K562 (cell line): ENCODE data around the gene MSGN1. TPM values are rescaled to one million over a fixed set of nuclear protein-coding genes. Genes with fewer than 3 reads are reported as not detected.

ENCODE experiments used
- ATAC-seq: fragments of 200-7000 bp; cut with Tn5 transposase; 3 replicates; pipeline ENCODE4 v1.9.1; 2020; ENCODE audit warnings: moderate library complexity
- BruUV-seq: library from RNA; stranded (reverse); fragments of 400-500 nt; replicated peaks from 2 replicates; lab custom pipeline; 2021; lab: Mats Ljungman, UMichigan
- CTCF ChIA-PET: fragments of 300-600 bp; formaldehyde crosslinking; extraction: SDS; loops from one replicate; lab custom pipeline; 2021; ENCODE audit warnings: low intra/inter-chr PET ratio; lab: Yijun Ruan, JAX
- POLR2A ChIA-PET: fragments of 300-600, 350-650 bp; sonication (Branson Sonifier 250); formaldehyde crosslinking; extraction: SDS; loops from one replicate; lab custom pipeline; 2021; ENCODE audit warnings: antibody characterized with exemption, inconsistent platforms; lab: Yijun Ruan, JAX
- DNase-seq, 4 experiments: peaks; one replicate each; pipeline versions ENCODE4 v3.0.0 to v3.0.0-alpha.2; 2011 to 2018; ENCODE audit warnings: low spot score in 3 of 4, mixed read lengths in 3 of 4; ENCODE audit errors: extremely low read depth in 1 of 4
- FAIRE-seq: peaks from 2 replicates; lab custom pipeline; 2011; peaks lifted over from hg19 to GRCh38; lab: Jason Lieb, UNC
- H2AFZ ChIP-seq: 2 replicates; pipeline ENCODE4 v1.6.0; 2011; ENCODE audit warnings: low read depth, low read length, control low read depth, inconsistent platforms
- H3K27ac ChIP-seq: fragments of 200-600 bp; 3 replicates; pipeline ENCODE4 v1.8.0; 2011; ENCODE audit warnings: low read depth, mild to moderate bottlenecking, control low read depth, inconsistent platforms, low read length, moderate library complexity, mixed read lengths; ENCODE audit errors: extremely low read depth
- H3K27me3 ChIP-seq, 2 experiments: fragments of 300-600 bp in 1 of 2; 2 replicates in 1 of 2; 3 replicates in 1 of 2; pipeline versions ENCODE4 v1.6.0 to v1.8.0; 2011; ENCODE audit warnings: inconsistent platforms in 2 of 2, low read length in 2 of 2, mild to moderate bottlenecking in 1 of 2, mixed read lengths in 1 of 2, moderate library complexity in 1 of 2; ENCODE audit not compliant: control insufficient read depth in 2 of 2, insufficient read depth in 2 of 2
- H3K36me3 ChIP-seq: fragments of 300-600 bp; 3 replicates; pipeline ENCODE4 v1.8.0; 2011; ENCODE audit warnings: mild to moderate bottlenecking, low read length, inconsistent platforms; ENCODE audit not compliant: control insufficient read depth, insufficient read depth
- H3K4me1 ChIP-seq, 2 experiments: fragments of 200-600 bp in 1 of 2; replicated peaks in 1 of 2; 2 replicates in 1 of 2; 3 replicates in 1 of 2; pipeline versions ENCODE4 v1.5.1 to v1.8.0; 2011; ENCODE audit warnings: inconsistent platforms in 2 of 2, low read length in 2 of 2, mild to moderate bottlenecking in 1 of 2, mixed read lengths in 1 of 2, moderate library complexity in 1 of 2; ENCODE audit not compliant: control insufficient read depth in 2 of 2, insufficient read depth in 2 of 2
- H3K4me2 ChIP-seq: 2 replicates; pipeline ENCODE4 v1.6.1; 2011; ENCODE audit warnings: low read length, control low read depth, inconsistent platforms, mixed read lengths; ENCODE audit not compliant: insufficient read depth
- H3K4me3 ChIP-seq: fragments of 200-600 bp; sonication (generic), shearing (Covaris generic); 2 replicates; pipeline ENCODE4 v1.5.1; 2016; ENCODE audit warnings: control low read depth, inconsistent platforms
- H3K79me2 ChIP-seq: fragments of 200-600 bp; 3 replicates; pipeline ENCODE4 v1.8.0; 2011; ENCODE audit warnings: low read length, inconsistent platforms; ENCODE audit not compliant: control insufficient read depth, insufficient read depth
- H3K9ac ChIP-seq, 2 experiments: 2 replicates each; pipeline versions ENCODE4 v1.6.0 to v1.6.1; 2011; ENCODE audit warnings: low read depth in 2 of 2, low read length in 2 of 2, control low read depth in 1 of 2, inconsistent platforms in 1 of 2, mild to moderate bottlenecking in 1 of 2, mixed read lengths in 1 of 2; ENCODE audit not compliant: insufficient read depth in 1 of 2
- H3K9me1 ChIP-seq: one replicate; pipeline ENCODE4 v1.6.0; 2011; ENCODE audit warnings: inconsistent platforms, mild to moderate bottlenecking, low read length, moderate library complexity; ENCODE audit not compliant: control insufficient read depth, insufficient read depth
- H3K9me3 ChIP-seq: replicated peaks from 2 replicates; pipeline ENCODE4 v1.5.1; 2011; ENCODE audit warnings: low read depth, low read length, inconsistent platforms; ENCODE audit not compliant: control insufficient read depth, insufficient read depth
- H4K20me1 ChIP-seq: replicated peaks from 2 replicates; pipeline ENCODE4 v1.6.1; 2011; ENCODE audit warnings: low read length, inconsistent platforms, mixed read lengths; ENCODE audit not compliant: control insufficient read depth, insufficient read depth
- CUX1 ChIP-seq: fragments of 200-800 bp; sonication (Bioruptor generic); IDR thresholded peaks from 2 replicates; pipeline ENCODE4 v1.6.1; 2016; ENCODE audit warnings: missing genetic modification characterization, missing compliant biosample characterization
- FOXJ3 ChIP-seq: sonication (generic); formaldehyde crosslinking; IDR thresholded peaks from 2 replicates; pipeline ENCODE4 v1.4.0; 2020; ENCODE audit warnings: mild to moderate bottlenecking, missing genetic modification reagents
- HMGN3 ChIP-seq: IDR thresholded peaks from 2 replicates; pipeline ENCODE4 v1.6.1; 2011; ENCODE audit warnings: borderline replicate concordance, low read depth, mild to moderate bottlenecking, mixed read lengths, low read length; ENCODE audit not compliant: insufficient read length; ENCODE audit errors: extremely low read depth
- JUND ChIP-seq, 2 experiments: IDR thresholded peaks; 2 replicates in 1 of 2; 3 replicates in 1 of 2; pipeline ENCODE4 v1.6.1; 2011; ENCODE audit warnings: borderline replicate concordance in 2 of 2, low read depth in 2 of 2, low read length in 2 of 2, improper control_type of control experiment in 1 of 2, missing biosample characterization in 1 of 2, missing genetic modification characterization in 1 of 2, missing genetic modification reagents in 1 of 2
- NFIC ChIP-seq: fragments of 450-650 bp; IDR thresholded peaks from 2 replicates; pipeline ENCODE4 v1.6.1; 2017; ENCODE audit warnings: mild to moderate bottlenecking, inconsistent platforms
- PHB ChIP-seq: fragments of 250-450 bp; sonication (Bioruptor Pico); IDR thresholded peaks from 2 replicates; pipeline ENCODE4 v1.5.0; 2021
- POLR3A ChIP-seq: IDR thresholded peaks from 2 replicates; pipeline ENCODE4 v1.6.1; 2011; ENCODE audit warnings: borderline replicate concordance, mild to moderate bottlenecking, moderate library complexity; ENCODE audit not compliant: insufficient read length, insufficient read depth; ENCODE audit errors: extremely low read depth
- SIN3B ChIP-seq: fragments of 450-650 bp; IDR thresholded peaks from 2 replicates; pipeline ENCODE4 v1.6.1; 2017; ENCODE audit warnings: low read depth, mild to moderate bottlenecking, moderate library complexity
- TOE1 ChIP-seq, 2 experiments: fragments of 450-650 bp in 1 of 2; sonication (generic) in 1 of 2; formaldehyde crosslinking in 1 of 2; IDR thresholded peaks; 2 replicates each; pipeline versions ENCODE4 v1.7.1 to v1.8.0; 2016 to 2022; ENCODE audit warnings: borderline replicate concordance in 2 of 2, mild to moderate bottlenecking in 2 of 2, antibody characterized with exemption in 1 of 2, inconsistent platforms in 1 of 2, low read depth in 1 of 2, missing genetic modification reagents in 1 of 2, moderate library complexity in 1 of 2
- ZNF280B ChIP-seq: fragments of 250-450 bp; sonication (Bioruptor Pico); IDR thresholded peaks from 2 replicates; pipeline ENCODE4 v1.5.1; 2021; ENCODE audit warnings: mild to moderate bottlenecking
- ZNF740 ChIP-seq, 3 experiments: fragments of 200-800 bp in 1 of 3; sonication (Bioruptor generic) in 1 of 3; sonication (generic) in 1 of 3; formaldehyde crosslinking in 1 of 3; IDR thresholded peaks; 2 replicates each; pipeline versions ENCODE4 v1.6.1 to v1.8.0; 2016 to 2022; ENCODE audit warnings: mild to moderate bottlenecking in 2 of 3, missing compliant biosample characterization in 2 of 3, missing genetic modification characterization in 2 of 3, missing genetic modification reagents in 1 of 3
- WGBS: fragments of 100-300 bp; shearing (Covaris generic); methylation state at CpG from one replicate; pipeline ENCODE4 v1.1.6; 2016; ENCODE audit warnings: low coverage, mixed read lengths; ENCODE audit not compliant: insufficient coverage; ENCODE audit errors: missing lambda C conversion rate; 5-methylcytosine and 5-hydroxymethylcytosine counted together
- in situ Hi-C: fragments of 300-500 bp; cut with MboI; formaldehyde crosslinking; loops from 4 replicates; pipeline ENCODE4 v1.15.0; 2018; ENCODE audit warnings: inconsistent platforms, mixed read lengths
- intact Hi-C: fragments of 100-400 bp; cut with micrococcal nuclease; formaldehyde crosslinking; loops from 2 replicates; pipeline ENCODE4 v1.14.2; 2022
- polyA plus RNA-seq, 8 experiments: library from polyadenylated mRNA; depleted of rRNA in 4 of 8; stranded (reverse) in 5 of 8; unstranded in 3 of 8; fragments of >200 nt; fragmentation: Nextera tagmentation in 2 of 8; fragmentation: Illumina TruSeq in 1 of 8; extraction: Ambion mirVana in 2 of 8; extraction: Trizol in 1 of 8; gene quantifications; 2 replicates each; pipeline versions ENCODE4 v1.2.1 to v1.2.3, GENCODE V29; 2011 to 2014; ENCODE audit warnings: inconsistent platforms in 1 of 8, missing spikeins in 1 of 8
- total RNA-seq, 7 experiments: library from RNA; depleted of rRNA in 6 of 7; stranded (reverse); fragments of >200 nt in 6 of 7; fragmentation: Illumina TruSeq in 2 of 7; extraction: Trizol in 2 of 7; gene quantifications; 2 replicates each; pipeline versions ENCODE4 v1.2.1 to v1.2.3, GENCODE V29; 2011 to 2021; ENCODE audit warnings: low replicate concordance in 1 of 7

Gene MSGN1
- total and polyA plus RNA-seq, 9 of the 15 experiments (the other 6 are each of a cell fraction or from before 2014, with no cell fraction given): not detected

GRCh38 chr2:17863539-17863938, 47.3 kb downstream of the MSGN1 start (continued):
- TF ChIP-seq CUX1 (CRISPR knock-in tag): no peak

GRCh38 chr2:17864676-17865075, 48.4 kb downstream of the MSGN1 start:
- ATAC-seq (no peak), DNase-seq (no peak), FAIRE-seq (no peak)
- no peak overlapping the region for H3K4me3 ChIP-seq
- no peaks in the 10 kb centered on the region for H3K9me3 ChIP-seq
- ChIA-PET POLR2A (interaction anchor here (0.8 kb wide), 1 partner anchor 1974 kb away, joined by 5 read pairs; no protein-coding TSS in a partner anchor), CTCF (no interaction called here)
- H3K4me2 ChIP-seq: no peak overlapping the region
- no peaks in the 10 kb centered on the region for H3K9me1 ChIP-seq
- no peaks in the 10 kb centered on the region for H4K20me1 ChIP-seq
- intact Hi-C loops (no loop called here), in situ Hi-C loops (no loop called here)
- BruUV-seq: no TSS peak
- H3K4me1 ChIP-seq: no peaks in the 10 kb centered on the region; a peak in 1 of 5 replicates
- WGBS: 13% methylated on average over 1 of the region's 1 CpG
- H3K9ac ChIP-seq: no peak overlapping the region
- H3K79me2 ChIP-seq: no peaks in the 10 kb centered on the region
- no peaks in the 10 kb centered on the region for H3K27me3 ChIP-seq
- no peak overlapping the region for H2AFZ ChIP-seq
- no peak overlapping the region for H3K27ac ChIP-seq
- H3K36me3 ChIP-seq: no peaks in the 10 kb centered on the region
- TF ChIP-seq SIN3B: no peak
- TF ChIP-seq FOXJ3 (CRISPR knock-in tag): no peak
- TF ChIP-seq HMGN3: no peak
- TF ChIP-seq PHB: no peak
- TF ChIP-seq NFIC: no peak
- TF ChIP-seq POLR3A: no peak
- TF ChIP-seq TOE1 (IDR thresholded peaks at IDR 0.05; ENCODE audit: borderline replicate concordance): no peak
- TF ChIP-seq TOE1 (CRISPR knock-in tag; IDR thresholded peaks at IDR 0.05; ENCODE audit: borderline replicate concordance, low read depth): no peak
- TF ChIP-seq ZNF280B (CRISPR knock-in tag): no peak
- no peak for TF ChIP-seq JUND (IDR thresholded peaks at IDR 0.05; ENCODE audit: borderline replicate concordance, low read depth, low read length)
- TF ChIP-seq JUND (tag; IDR thresholded peaks at IDR 0.05; ENCODE audit: borderline replicate concordance, low read depth, low read length): no peak
- TF ChIP-seq ZNF740 (CRISPR knock-in tag; IDR thresholded peaks at IDR 0.05): no peak
- no peak for TF ChIP-seq ZNF740 (tag; IDR thresholded peaks at IDR 0.05)
